ENCODE data around the gene PLXNB3.
"Not testable (repeated sequence)": the region's sequence is repeated elsewhere in the genome, so short reads cannot be mapped to it uniquely, and the experiment has no call there.

The PLXNB3 gene

DNA sequence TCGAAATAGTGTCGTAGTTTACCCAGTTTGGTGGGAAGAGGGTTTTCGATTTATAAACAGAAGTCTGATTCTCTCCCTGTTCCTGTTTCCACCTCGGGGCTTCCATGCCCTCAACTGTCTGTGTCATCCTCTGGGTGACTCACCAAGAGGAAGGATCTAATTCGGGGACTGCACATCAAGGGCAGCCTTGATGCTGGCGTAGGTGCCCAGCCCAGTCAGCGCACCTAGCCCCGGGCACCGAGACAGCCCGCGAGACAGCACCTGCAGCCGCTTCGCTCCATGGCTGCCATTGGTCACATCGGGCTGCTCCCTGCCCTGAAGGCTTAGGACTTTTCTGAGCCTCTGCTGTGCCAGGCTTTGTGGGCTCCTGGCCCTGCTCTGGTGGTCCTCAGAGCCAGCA lies 31.6 kb upstream of the PLXNB3 start:
- DNase-seq: peak in 2 of 51 donors; percentile 1 to 3

GRCh38 chrX:153733651-153734240 lies 30.3 kb upstream of the PLXNB3 start:
- DNase-seq: no peak

- no peak for DNase-seq
These were observed 29.2 kb upstream of the PLXNB3 start for GRCh38 chrX:153734871-153735270.

DNA sequence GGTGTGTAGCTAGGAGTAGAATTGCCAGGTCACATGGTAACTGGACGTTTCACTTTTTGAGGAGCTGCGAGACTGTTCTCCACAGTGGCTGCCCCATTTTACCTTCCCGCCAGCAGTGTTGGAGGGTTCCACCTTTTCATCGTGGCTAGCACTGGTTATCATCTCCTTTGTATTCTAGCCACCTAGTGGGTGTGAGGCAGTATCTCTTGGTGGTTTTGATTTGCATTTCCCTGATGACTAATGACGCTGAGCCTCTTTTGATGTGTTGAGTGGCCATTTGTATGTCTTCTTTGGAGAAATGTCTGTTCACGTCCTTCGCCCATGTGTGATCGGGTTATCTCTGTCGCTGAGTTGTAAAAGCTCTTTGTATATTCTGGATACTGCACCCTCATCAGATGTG lies 28.8 kb upstream of the PLXNB3 start:
- no peak for DNase-seq

GRCh38 chrX:153736071-153736820 lies 27.8 kb upstream of the PLXNB3 start:
- DNase-seq: no peak

DNA sequence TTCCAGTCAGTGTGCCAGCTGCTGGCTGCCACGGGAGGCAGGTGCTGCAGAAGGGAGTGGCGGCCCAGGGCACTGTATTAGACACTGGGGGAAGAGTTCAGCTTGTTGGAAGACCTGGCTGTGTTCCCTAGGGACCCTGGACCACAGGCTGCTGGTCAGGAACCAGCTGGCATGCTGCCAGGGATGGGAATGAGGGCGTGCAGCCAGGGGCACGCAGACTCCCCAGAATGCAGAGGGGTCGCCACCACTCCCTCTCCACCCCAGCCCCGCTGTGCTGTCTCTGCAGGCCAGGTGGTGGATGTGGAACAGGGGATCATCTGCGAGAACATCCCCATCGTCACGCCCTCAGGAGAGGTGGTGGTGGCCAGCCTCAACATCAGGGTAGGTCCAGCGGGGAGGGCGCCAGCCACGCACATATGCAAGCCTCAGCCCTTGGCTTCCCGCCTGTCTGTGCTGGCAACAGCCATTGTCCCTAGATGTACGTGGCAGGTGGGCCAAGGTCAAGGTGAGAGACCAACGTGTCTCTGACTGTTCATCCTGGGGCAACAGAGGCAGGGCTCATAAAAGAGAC lies 27.1 kb upstream of the PLXNB3 start:
- DNase-seq: no peak

- no peak for DNase-seq
These were observed 25.9 kb upstream of the PLXNB3 start for GRCh38 chrX:153738056-153738605.

DNA sequence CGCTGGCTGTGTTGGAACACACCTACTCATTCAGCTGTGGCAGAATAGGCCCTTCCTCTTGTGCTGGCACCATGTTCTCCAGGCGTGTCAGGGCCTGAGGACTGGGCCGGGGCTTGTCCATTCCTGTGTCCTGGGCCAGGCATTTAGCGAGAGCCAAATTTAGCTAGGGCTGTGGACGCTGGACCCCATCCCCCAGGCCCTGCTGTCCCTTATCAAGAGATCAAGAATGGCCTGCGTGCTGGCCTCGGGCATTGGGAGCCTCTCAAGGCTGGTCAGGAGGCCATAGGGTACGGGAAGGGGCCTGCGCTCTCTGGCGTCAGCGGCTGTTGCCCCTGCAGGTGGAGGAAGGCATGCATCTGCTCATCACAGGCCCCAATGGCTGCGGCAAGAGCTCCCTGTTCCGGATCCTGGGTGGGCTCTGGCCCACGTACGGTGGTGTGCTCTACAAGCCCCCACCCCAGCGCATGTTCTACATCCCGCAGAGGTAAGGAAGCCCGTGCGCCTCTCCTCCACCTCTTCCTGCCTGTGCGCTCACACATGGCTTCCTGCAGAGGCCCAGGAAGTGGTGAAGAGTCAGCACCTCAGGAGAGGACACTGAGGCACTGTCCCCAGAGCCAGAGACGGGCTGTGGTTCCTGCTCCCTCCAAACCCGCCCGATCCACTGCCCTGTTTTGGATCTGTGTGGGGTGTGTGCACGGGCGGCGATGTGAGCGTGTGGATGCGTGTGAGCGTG lies 24.1 kb upstream of the PLXNB3 start:
- DNase-seq: no peak

GRCh38 chrX:153740631-153741222 lies 23.3 kb upstream of the PLXNB3 start:
- DNase-seq: no peak

DNA sequence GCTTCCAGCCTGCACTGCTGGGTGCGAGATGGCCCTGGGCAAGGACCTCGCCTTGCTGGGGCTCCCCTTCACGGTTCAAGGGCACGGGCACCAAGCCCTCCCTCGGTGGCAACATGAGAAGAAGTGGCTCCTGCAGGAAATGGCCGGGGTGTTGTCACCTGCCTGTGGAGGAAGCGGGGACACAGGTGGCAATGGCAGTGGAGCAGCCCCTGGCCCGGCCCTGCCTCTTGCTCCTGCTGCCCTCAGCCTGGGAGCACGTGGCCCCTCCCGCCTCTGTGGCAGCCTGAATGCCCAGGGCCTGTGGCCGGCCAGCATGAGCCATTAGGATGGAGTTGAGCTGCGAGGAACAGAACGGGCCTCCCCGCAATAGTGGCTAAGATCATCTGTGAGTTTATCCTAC lies 22.6 kb upstream of the PLXNB3 start:
- no peak for DNase-seq

- DNase-seq: not testable (repeated sequence)
These were observed 21.9 kb upstream of the PLXNB3 start for GRCh38 chrX:153742111-153742510.

GRCh38 chrX:153742796-153743467 lies 21.1 kb upstream of the PLXNB3 start:
- DNase-seq: not testable (repeated sequence)

DNA sequence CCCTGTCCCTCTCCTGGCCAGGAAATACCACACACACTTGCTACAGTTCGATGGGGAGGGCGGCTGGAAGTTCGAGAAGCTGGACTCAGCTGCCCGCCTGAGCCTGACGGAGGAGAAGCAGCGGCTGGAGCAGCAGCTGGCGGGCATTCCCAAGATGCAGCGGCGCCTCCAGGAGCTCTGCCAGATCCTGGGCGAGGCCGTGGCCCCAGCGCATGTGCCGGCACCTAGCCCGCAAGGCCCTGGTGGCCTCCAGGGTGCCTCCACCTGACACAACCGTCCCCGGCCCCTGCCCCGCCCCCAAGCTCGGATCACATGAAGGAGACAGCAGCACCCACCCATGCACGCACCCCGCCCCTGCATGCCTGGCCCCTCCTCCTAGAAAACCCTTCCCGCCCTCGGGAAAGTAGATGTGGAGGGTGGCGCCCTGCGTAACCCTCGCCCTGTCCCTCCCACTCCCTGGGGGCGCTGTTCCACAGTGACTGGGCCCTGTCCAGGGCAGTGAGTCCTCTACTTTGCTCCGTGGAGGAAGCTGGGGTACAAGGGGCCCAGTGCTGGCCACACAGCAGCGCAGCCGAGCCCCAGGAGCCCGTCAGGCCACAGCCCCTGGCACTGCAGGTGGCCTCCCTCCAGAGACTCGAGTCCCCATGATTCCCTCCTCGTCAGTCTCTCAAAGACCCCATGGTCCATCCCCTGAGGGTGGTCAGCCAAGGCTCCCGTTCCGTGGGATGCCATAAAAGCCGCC lies 20.4 kb upstream of the PLXNB3 start:
- DNase-seq: not testable (repeated sequence)

DNA sequence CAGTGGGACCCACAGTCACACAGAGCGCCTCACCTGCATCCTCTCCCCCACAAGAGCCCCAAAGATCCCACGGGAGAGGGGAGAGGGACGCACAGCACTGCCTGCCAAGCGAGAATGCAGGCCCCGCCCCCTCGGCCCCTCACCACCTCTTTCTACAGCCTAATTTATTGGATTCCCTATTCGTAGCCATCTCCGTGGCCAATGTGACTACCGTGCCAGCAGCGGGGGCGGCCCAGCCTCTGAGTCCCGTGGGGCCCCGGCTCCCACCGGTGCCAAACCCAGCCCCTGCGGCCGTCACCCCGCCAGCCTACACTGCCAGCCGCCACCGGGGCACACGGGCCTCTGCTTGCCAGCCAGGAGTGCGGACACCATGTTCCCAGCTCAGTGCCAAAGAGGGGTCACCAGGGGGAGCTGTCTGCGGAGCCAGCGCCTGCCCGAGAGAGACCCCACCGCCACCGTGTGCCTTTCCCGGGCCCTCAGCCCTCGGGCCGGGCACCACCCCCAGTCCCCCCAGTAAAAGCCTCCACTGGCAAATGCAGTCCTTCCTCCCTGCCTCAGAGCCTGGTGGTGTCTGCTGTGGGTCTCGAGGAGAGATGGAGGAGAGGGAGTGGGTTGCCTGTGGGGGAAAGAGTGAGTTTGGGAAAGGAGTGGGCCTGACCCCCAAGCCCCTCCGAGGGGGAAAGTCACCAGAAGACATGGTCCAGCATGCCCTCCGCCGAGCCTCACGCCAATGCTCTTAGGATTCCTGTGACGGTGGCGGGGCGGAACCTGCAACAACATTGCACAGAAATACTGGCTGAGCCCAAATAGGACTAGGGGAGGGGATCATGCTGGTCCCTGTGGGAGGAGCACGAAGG lies 19.6 kb upstream of the PLXNB3 start:
- peak in 5 of 51 donors; percentile 12 to 31 (median 25) for DNase-seq

GRCh38 chrX:153745067-153745433 lies 19.0 kb upstream of the PLXNB3 start:
- DNase-seq: not testable (repeated sequence)

DNA sequence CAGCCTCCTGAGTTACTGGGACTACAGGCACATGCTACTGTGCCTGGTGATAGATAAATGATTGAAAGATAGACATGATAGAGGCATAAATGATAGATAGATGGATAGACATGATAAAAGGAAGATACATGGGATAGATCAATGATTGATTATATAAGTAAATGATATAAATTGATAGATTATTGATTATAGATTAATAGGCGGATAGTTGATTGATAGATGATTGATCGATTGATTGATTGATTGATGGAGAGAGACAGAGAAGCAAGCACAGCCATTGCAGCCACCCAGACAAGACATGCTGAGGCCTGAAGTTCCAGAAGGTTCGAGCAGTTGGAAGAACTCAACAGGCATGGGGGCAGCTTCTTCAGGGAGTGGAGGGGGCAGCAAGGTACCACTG lies 17.7 kb upstream of the PLXNB3 start:
- no peak for DNase-seq

DNA sequence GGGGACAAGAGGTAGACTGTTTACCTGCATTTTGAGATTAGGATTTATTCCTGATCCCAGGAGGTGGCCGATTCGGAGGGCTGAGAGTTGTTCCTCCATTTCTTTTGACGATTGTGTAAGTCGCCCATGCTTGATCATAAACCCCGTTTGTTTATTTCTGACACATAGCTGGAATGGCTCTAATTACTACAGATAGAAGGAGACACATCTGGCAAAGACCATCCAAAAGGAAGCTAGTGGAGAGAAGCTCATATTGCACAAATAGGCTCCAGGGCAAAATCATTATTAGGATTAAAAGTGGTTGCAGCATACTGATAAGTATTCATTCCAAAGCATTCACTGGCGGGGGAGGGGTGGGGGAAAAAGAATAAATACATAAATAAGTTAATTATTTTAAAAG lies 17.1 kb upstream of the PLXNB3 start:
- DNase-seq: not testable (repeated sequence)

DNA sequence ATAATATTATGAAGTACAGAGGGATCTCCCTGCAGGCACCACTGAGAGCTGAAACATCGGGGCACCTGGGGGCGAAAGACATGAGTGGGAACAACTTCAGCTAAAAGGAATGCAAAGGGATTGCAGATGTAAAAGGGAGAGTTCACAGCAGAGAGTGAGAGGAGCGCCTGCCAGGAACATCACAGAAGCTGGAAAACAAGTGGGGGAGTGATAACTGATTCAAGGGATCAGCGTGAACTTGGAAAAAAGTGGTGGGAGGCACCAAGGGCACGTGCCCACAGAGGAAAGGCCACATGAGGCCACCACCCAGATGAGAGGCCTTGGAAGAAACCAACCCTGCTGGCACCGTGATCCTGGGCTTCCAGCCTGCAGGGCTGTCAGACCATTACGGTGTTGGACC lies 15.0 kb upstream of the PLXNB3 start:
- DNase-seq: not testable (repeated sequence)

DNA sequence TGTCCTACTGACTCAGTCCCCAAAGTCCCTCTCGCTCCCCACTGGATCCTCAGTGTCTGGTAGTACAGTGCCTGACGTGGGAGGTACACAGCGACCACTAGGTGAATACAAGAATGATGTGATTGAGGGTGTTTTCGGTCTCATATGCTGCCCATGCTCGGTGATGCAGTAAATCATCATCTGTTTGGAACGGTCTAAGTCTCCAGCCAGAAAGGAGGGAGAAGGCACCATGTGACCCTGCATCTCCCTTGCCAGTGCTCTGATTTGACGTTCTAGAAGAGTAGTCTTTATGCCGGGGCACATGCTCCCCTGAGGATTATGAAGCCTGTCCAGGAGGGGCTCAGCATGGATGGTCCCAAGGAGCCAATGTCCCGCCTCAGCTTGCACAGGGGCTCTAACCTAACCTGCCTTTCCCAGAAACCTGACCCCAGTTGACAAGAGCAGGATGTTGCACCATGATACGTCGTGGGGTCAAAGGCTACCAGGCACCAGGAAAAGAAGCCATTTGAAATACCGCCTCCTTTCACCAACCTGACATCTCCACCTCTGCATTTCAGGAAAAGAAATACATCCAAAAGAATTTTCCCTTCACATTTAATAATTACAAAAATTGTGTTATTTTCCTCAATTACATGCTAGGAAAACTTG lies 13.8 kb upstream of the PLXNB3 start:
- DNase-seq: no peak
